GM18507 (cell line): Measurements from ENCODE around the gene ACSM2A.
"Not testable (repeated sequence)": the region's sequence is repeated elsewhere in the genome, so short reads cannot be mapped to it uniquely, and the experiment has no call there.

Experiments
- DNase-seq: peaks from one replicate; pipeline ENCODE4 v3.0.0; 2011; ENCODE audit warnings: low read depth; ENCODE audit not compliant: insufficient read length; ENCODE audit errors: extremely low spot score
- FAIRE-seq: peaks from 2 replicates; lab custom pipeline; 2011; peaks lifted over from hg19 to GRCh38; lab: Jason Lieb, UNC

The ACSM2A gene

DNA sequence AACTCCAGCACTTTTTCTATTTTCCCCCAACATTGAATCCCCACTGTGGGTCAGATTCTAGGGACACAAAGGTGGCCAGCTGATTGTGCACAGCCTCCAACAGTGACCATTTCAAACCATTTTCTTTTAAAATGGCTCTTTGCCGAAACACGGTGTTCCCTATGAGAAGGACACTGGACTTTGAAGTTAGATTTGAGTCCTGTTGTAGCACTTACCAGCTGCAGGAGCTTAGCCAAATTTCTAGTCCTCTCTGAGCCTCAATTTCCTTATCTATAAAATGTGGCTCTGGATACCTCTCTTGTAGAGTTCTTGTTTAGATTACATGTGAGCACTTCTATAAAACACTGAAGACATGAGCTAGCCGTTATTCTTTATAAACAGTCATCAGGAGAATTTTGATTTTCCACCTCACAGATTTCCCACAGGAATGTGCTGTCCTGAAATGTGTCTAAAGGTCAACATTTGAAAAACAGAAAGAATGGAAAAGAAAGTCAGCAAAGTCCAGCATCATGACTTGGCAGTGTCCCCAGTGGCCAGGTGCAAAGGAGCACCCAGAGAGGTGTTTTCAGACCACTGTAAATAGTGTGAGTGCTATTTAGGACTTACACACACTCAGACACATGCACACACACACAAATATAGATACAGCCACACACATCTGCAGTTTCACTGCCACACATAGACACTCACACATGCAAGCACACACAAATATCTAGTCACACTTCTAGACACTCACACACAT is 4.5 kb upstream of the ACSM2A start:
- not testable (repeated sequence) for FAIRE-seq, DNase-seq

DNA sequence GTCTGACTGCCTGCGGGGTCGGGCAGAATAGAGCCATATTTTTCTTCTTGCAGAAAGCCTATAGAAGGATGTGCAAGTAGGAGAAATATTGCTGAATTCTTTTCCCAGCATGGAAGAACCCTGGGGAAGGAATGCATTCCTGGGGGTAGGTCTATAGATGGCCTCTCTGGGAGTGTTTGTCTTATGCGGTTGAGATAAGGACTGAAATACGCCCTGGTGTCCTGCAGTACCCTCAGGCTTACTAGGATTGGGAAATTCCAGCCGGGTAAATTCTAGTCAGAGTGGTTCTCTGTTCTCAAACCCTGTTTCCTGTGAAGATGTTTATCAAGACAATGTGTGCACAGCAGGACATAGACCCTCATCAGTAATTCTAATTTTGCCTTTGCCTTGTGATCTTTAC is 2.3 kb downstream of the ACSM2A start:
- FAIRE-seq, DNase-seq: not testable (repeated sequence)

DNA sequence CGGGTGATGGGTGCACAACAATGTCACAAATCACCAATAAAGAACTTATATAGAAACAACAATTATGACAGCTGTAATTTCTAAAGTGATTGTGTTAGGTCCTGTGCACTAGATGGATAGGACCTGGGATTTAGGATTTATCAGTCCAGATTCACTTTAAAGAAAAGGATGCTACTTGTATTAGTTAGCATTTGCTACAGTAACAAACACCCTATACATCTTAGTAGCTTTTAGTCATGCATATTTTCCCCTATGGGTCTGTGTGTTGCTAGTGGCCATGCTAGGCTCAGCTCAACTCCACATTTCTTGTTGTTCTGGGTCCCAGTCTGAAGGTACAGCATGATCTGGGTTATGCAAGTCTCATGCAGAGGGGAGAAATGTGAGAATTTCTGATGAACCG is 7.9 kb downstream of the ACSM2A start:
- not testable (repeated sequence) for DNase-seq, FAIRE-seq

DNA sequence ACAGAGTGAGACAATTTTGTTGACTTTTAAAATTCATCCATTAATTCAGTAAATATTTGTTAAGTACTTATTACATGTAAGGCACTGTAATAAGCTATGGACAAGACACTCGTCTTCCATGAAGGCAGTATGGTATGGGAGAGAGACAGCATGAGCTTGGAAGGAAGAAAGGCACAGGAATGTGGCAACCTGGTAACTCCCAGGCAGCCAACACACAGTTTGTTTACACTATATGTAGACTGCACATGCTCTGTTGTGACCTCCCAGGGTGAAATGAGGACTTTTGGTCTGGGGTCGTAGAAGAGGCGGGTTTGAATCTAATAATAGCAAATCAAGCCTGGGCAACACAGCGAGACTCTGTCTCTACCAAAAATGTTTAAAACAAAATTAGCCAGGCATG is 9.0 kb downstream of the ACSM2A start:
- not testable (repeated sequence) for FAIRE-seq, DNase-seq

DNA sequence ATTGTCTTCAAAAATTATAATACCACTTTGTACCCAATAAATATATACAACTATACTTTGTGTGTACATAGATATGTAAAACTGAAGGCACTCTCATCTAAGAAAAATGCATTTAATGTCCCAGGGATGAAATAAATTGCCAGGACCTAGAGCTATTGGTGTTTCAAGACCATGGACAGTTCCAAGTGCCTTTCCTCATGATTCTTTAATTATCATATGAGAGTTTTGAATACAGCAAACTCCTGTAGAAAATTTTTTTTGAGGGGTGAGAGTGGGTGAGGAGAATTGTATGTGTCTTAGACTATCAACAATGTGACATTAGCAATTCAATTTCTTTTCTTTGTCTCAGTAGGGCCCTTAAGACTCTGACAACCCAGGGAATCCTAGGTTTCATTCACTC is 17.6 kb downstream of the ACSM2A start:
- not testable (repeated sequence) for DNase-seq, FAIRE-seq

DNA sequence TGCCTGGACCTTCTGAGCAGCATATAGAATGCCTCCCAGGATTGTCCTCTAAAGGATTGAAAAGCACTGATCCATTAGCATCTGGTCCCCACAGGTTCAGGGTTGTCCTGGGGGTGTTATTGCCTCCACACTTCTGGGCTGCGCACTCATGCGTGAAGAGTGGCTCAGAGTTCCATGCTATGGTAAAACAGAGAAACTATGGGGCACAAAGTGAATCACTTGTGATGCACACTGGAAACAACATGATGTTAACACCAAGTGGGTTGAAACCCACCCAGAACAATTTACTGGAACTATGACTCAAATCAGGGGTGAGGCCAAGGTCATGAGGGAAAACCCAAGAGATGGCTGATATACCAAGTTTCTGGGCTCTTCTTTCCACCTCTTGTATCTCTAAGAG is 18.6 kb downstream of the ACSM2A start:
- not testable (repeated sequence) for DNase-seq, FAIRE-seq

DNA sequence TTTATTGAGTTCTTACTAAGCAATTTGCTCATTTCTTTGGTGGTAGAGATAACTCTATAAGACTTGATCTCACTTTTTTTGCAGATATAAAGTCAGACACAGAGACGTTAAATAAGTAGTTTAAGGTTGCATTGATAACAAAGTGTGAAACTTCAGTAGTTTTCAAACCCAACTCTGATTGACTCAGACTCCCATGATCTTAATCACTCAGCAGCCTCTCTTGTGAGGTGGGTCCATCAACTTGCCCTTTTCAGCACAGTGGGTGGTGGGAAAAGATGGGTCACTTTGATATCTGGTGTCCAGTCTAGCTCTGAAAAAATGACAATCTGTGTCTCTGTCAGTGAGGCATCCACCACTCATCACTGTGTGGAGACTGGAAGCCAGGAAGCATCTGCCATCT is 19.4 kb downstream of the ACSM2A start:
- not testable (repeated sequence) for FAIRE-seq, DNase-seq

DNA sequence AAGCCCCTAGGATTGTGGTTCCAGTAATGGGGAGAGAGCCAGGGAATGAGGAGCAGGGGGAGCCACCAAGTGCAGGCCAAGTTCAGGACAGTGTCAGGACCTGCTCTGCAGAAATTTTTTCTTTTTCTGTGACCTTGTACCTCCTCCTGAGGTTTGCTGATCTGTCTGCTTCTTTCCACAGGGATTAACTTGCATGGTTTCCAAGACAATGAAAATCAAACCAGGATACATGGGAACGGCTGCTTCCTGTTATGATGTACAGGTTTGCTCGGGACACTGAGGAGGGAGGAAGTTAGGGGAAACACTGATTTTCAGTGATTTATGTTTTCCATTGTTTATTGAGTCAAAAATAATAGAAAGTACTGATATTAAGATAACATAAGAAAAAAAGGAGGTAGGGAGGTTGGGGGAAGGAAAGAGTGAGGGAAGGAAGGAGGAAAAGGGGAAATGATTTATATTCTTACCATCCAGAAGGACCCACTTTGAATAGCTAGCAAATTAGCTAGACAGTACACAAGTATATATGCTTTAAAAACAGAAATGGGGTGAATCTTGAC is 25.9 kb downstream of the ACSM2A start:
- peak; percentile 47 for FAIRE-seq
- DNase-seq = not testable (repeated sequence)

DNA sequence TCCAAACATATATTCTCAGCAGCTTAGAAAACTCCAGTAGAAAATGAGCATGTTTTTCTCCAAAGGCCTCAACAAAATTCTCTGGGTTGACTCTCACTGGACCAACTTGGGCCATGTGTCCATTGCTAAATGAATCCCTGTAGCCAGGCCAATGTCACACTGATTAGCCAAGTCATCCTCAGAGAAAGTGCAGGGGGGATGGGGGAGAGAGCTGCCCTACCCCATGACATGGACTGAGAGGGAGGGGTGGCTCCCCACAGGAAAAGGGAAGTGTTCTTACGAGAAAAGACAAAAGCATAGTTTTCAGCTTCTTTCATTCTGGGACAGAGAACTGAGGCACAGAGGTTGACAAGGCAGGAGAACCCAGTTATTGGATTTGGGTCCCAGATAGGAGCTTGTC is 32.7 kb downstream of the ACSM2A start:
- FAIRE-seq = peak; percentile 54
- not testable (repeated sequence) for DNase-seq

DNA sequence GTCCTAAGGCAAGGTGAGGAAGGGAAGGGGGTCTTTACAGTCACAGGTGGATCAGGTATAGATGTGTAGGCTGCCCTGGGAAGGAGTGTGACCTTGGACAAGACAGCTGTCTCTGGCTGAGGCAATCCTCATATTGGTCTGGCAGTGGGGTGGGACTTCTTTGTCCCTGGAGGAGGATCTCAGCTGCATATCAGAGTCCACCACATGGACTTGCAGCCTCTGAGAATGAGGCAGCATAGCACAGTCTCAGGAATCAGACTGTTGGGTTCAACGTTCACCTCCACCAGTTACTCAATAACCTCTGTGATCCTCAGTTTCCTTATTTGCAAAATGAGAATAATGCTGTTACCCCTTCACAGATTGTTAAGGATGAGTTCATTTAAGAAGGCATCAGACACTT is 33.4 kb downstream of the ACSM2A start:
- no peak for FAIRE-seq
- no peak for DNase-seq

DNA sequence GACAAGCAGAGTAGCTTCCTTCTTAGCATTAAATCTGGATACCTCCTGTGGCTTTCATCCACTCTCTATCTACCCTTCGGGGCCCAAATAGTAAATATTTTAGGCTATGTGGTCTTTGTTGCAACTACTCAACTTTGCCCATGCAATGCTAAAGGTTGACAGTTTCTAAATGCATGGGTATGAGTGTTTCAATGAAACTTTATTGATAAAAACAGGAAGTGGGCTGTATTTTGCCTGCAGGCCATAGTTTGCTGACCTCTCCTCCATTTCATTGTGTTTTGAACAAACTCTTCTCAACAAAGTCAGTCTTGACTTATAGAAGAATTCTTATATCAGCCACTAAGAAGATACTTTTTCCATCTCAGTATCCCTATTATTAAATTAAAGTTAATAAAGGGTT is 34.1 kb downstream of the ACSM2A start:
- DNase-seq = no peak

DNA sequence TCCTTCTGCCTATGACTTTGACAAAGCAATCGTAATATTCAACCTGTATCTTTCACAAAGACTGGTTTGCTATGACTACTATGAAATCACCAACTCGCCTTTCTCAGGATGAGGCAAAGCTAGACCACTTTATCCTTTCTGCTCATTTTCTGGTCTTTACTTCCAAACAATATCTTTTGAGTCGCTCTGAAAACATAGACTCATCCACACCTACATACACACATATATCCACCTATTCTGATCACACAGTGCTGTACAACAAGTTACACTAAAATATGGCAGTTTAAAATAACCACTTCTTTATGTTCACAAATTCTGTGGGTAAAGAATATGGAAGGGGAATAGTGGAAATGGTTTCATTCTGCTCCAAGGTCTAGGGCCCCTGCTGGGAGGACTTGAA is 39.7 kb downstream of the ACSM2A start:
- not testable (repeated sequence) for DNase-seq, FAIRE-seq

More for the DNA sequence above, 34.1 kb downstream of the ACSM2A start:
- FAIRE-seq = no peak

DNA sequence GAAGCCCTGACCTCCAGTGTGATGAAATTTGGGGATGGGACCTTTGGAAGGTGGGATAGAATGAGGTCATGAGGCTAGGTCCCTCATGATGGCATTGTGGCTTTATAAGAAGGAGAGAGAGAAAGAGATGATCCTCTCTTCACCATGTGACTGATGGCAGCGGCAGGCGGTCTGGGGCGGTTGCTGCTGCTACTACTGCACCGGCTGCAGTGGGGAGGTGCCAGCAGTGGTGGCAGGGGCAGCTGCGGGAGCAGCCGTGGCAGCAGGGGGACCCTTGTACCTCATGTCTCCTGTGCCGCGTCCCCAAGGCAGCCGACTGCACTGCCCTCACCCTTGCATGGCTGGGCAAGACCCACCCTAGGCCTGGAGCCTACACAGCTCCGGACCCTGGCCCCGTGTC is 40.1 kb downstream of the ACSM2A start:
- DNase-seq, FAIRE-seq: not testable (repeated sequence)

DNA sequence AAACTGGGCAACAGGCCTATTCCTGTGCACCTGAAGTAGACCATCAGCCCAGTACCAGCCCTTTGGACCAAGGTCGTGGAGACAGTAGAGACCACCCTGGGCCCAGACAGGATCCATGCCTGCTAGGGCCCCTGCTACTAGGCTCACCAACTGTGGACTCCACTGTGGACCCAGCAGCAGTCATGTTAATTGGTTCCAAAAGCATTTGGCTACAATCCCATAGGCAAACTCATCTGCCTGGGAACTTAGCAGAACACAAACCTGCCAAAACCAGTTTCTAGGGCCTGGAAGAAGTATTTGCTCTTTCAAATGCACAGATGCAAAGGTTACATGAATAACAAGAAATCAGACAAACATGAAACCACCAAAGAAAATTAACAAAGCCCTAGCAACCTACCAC is 53.1 kb downstream of the ACSM2A start:
- no peak for DNase-seq
- no peak for FAIRE-seq

DNA sequence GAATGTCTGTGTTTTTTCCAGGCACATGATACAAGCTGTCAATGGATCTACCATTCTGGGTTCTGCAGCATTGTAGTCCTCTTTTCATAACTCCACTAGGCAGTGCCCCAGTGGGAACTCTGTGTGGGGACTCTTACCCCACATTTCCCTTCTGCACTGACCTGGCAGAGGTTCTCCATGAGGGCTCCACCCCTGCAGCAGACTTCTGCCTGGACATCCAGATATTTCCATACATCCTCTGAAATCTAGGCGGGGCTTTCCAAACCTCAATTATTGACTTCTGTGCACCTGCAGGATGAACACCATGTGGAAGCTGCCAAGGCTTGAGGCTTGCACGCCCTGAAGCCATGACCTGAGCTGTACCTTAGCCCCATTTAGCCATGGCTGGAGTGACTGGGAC is 56.0 kb downstream of the ACSM2A start:
- FAIRE-seq (no peak), DNase-seq (no peak)

DNA sequence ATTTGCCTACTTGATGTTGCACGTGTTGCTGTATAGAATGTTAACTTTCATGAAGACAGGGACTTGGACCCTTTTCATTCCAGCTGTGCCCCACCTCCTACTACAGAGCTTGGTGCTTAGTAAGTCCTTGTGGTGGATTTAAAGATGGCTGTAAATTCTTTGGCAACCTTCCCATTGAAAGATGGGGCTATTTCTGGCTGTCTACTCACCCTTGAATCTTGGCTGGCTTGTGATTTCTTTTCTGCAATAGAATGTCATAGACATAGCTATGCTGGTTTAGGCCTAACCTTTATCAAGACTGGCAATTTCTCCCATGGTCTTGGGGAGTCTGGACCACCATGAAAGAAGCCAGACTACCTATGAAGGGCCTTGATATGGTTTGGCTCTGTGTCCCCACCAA is 59.0 kb downstream of the ACSM2A start:
- DNase-seq (no peak), FAIRE-seq (no peak)

DNA sequence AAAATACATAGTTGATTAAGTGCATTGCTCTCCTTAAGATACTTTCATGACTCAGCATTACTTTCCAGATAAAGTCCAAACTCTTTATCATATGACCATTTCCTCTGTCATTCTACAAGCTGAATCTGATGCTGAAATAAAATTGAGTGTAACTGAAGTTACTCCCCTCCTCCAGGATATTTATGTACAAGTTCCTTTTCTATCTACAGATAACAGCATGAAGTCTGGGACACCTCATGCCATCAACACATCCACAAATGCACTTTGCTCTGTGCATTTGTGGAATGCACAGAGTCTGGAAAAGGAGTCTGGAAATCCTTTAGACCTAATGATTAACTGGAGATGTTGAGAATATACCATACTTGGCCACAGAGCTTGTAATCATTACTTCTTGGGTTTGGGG is 64.4 kb downstream of the ACSM2A start:
- DNase-seq (no peak), FAIRE-seq (no peak)

DNA sequence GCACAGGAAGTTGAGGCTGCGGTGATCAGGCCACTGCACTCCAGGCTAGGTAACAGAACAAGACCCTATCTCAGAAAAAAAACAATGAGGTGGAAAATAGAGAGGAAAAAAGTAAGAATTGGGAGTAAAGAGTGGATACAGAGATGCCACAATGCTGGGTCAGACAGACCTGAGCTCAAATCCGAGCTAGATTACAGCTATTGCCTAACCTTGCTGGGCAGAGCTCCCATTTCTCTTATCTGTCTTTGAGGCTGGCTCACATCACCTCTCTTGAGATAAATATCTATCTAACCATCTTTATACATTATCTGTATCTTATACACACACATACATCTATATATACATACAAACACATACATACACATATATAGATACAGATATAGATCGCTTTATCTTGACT is 65.8 kb downstream of the ACSM2A start:
- DNase-seq = no peak
- no peak for FAIRE-seq

DNA sequence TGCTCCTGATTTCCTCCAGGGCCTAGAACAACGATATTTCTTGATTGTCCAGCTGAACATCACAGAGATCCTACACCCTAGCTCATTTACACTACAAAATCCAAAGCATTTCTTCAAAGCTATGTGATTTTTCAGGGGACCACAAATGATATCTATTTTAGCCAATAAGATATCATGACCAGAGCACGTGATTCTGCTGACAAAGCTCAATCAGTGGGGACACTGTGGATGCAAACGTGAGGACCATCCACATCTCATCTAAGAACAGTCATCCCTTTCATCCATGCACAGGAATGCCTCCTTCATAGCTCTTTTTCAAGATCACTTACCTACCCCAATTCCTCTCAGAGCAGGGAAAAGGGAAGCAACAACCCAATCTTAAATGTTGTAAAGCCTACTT is 67.9 kb downstream of the ACSM2A start:
- DNase-seq = no peak
- FAIRE-seq = no peak

DNA sequence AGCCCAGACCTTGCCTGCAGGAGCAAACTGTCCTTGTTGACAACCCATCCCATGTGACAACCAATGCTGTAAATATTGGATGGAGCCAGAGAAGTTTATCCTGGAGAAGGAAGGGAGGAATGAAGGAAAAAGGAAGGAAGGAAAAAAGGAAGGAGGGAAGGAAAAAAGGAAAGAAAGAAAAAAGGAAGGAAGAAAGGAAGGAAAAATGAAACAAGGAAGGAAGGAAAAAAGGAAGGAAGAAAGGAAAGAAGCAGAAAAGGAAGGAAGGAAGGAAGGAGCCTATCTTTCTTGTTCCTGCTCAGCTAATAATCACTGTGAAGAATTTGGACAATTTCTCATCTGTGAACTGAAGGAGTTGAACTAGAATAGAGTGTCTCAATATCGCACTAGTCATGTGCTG is 68.8 kb downstream of the ACSM2A start:
- FAIRE-seq (no peak), DNase-seq (no peak)

DNA sequence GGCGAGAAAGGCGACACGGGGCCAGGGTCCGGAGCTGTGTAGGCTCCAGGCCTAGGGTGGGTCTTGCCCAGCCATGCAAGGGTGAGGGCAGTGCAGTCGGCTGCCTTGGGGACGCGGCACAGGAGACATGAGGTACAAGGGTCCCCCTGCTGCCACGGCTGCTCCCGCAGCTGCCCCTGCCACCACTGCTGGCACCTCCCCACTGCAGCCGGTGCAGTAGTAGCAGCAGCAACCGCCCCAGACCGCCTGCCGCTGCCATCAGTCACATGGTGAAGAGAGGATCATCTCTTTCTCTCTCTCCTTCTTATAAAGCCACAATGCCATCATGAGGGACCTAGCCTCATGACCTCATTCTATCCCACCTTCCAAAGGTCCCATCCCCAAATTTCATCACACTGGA is 80.5 kb downstream of the ACSM2A start:
- not testable (repeated sequence) for DNase-seq, FAIRE-seq
